H1 (cell line): ENCODE data around the gene DGAT2. TPM values are rescaled to one million over a fixed set of nuclear protein-coding genes. Genes with fewer than 3 reads are reported as not detected.

Source experiments
- BRCA1 ChIP-seq: IDR thresholded peaks from 2 replicates; pipeline ENCODE4 v1.6.1; 2012; ENCODE audit warnings: low read depth, low read length, improper control_type of control experiment
- CHD7 ChIP-seq: fragments of 300-600 bp; sonication (generic); IDR thresholded peaks from 2 replicates; pipeline ENCODE4 v1.7.1; 2012; ENCODE audit warnings: low read length, moderate library complexity, mild to moderate bottlenecking, inconsistent platforms; ENCODE audit not compliant: insufficient replicate concordance
- polyA plus RNA-seq, 7 experiments: library from polyadenylated mRNA; depleted of rRNA in 3 of 7; stranded (reverse) in 5 of 7; unstranded in 2 of 7; fragments of >200 nt in 5 of 7; fragments of 200-250 nt in 2 of 7; gene quantifications; 1 replicate in 5 of 7; 2 replicates in 1 of 7; 4 replicates in 1 of 7; pipeline versions ENCODE4 v1.2.1 to v1.2.3, GENCODE V29; 2011 to 2013; ENCODE audit warnings: missing spikeins in 2 of 7, mixed read lengths in 2 of 7
- total RNA-seq: library from RNA; stranded (reverse); fragmentation: NEBNext Ultra II Directional; extraction: Animal tissue kit (Norgen Biotek cat#: 25700); gene quantifications from 2 replicates; pipeline ENCODE4 v1.2.1, GENCODE V29; 2021

Gene DGAT2
- total and polyA plus RNA-seq, 2 of the 8 experiments (the other 6 are each of a cell fraction or from before 2014, with no cell fraction given): 3.2 to 5.9 TPM

GRCh38 chr11:75815345-75816168 lies 47.0 kb downstream of the DGAT2 start (continued):
- TF ChIP-seq CHD7 (no peak), BRCA1 (no peak)
